Spleen (tissue), 11 donors: ENCODE results near the gene KLHDC10. TPM values are rescaled to one million over a fixed set of nuclear protein-coding genes. Genes with fewer than 3 reads are reported as not detected.

Experiments
- DNase-seq: peaks from one replicate; pipeline ENCODE4 v3.0.0-alpha.2; 2020
- H3K27ac ChIP-seq, 8 donors: fragments of 200-600 bp; sonication (generic) in 7 of 8; 1 replicate in 4 of 8; 2 replicates in 4 of 8; pipeline versions ENCODE4 v1.5.0 to v1.8.0; 2016 to 2021; ENCODE audit warnings: inconsistent platforms in 4 of 8, mild to moderate bottlenecking in 4 of 8, moderate library complexity in 1 of 8
- H3K27me3 ChIP-seq, 7 donors: fragments of 200-600 bp; sonication (generic) in 6 of 7; replicated peaks in 1 of 7; 1 replicate in 4 of 7; 2 replicates in 3 of 7; pipeline versions ENCODE4 v1.5.0 to v1.8.0; 2016 to 2021; ENCODE audit warnings: inconsistent platforms in 3 of 7, mild to moderate bottlenecking in 1 of 7
- H3K36me3 ChIP-seq, 6 donors: fragments of 200-600 bp; sonication (generic) in 5 of 6; 1 replicate in 4 of 6; 2 replicates in 2 of 6; pipeline versions ENCODE4 v1.5.0 to v1.8.0; 2016 to 2021; ENCODE audit warnings: inconsistent platforms in 2 of 6
- H3K4me1 ChIP-seq, 6 donors: fragments of 200-600 bp; sonication (generic) in 5 of 6; 1 replicate in 3 of 6; 2 replicates in 3 of 6; pipeline versions ENCODE4 v1.5.0 to v1.8.0; 2016 to 2021; ENCODE audit warnings: inconsistent platforms in 3 of 6
- H3K4me3 ChIP-seq, 8 donors: fragments of 200-600 bp; sonication (generic) in 7 of 8; 1 replicate in 4 of 8; 2 replicates in 4 of 8; pipeline versions ENCODE4 v1.5.0 to v1.8.0; 2016 to 2021; ENCODE audit warnings: inconsistent platforms in 4 of 8, mild to moderate bottlenecking in 4 of 8, moderate library complexity in 2 of 8
- H3K9me3 ChIP-seq, 8 donors: fragments of 200-600 bp; sonication (generic) in 7 of 8; 1 replicate in 4 of 8; 2 replicates in 4 of 8; pipeline versions ENCODE4 v1.5.0 to v1.8.0; 2016 to 2021; ENCODE audit warnings: inconsistent platforms in 4 of 8
- POLR2A ChIP-seq, 3 donors: fragments of 450-650 bp; IDR thresholded peaks; one replicate each; pipeline ENCODE4 v1.5.1; 2017; ENCODE audit warnings: antibody characterized with exemption in 3 of 3, mild to moderate bottlenecking in 1 of 3
- POLR2AphosphoS5 ChIP-seq, 3 donors: sonication (generic); formaldehyde crosslinking; IDR thresholded peaks; one replicate each; pipeline ENCODE4 v1.5.1; 2017; ENCODE audit warnings: antibody characterized with exemption in 3 of 3
- WGBS, 5 donors: extraction: QIAGEN DNeasy Blood & Tissue Kit in 3 of 5; methylation state at CpG; one replicate each; pipeline versions ENCODE4 v1.1.5 to v1.1.7; 2013 to 2018; 5-methylcytosine and 5-hydroxymethylcytosine counted together
- intact Hi-C: fragments of 100-400 bp; cut with DNase I; formaldehyde crosslinking; loops from one replicate; pipeline ENCODE4 v1.15.0; 2023; ENCODE audit warnings: low total_unique reads
- polyA plus RNA-seq, 3 donors: library from polyadenylated mRNA; stranded (reverse); fragments of 200-250 nt; gene quantifications; one replicate each; pipeline ENCODE4 v1.2.1, GENCODE V29; 2013
- total RNA-seq, 7 donors: library from RNA; depleted of rRNA in 3 of 7; stranded (reverse); fragments of >200 nt in 3 of 7; fragmentation: NEBNext Ultra II Directional in 4 of 7; extraction: Animal tissue kit (Norgen Biotek cat#: 25700) in 4 of 7; gene quantifications; one replicate each; pipeline versions ENCODE4 v1.1.0 to v1.2.1, GENCODE V29; 2016 to 2021
- TF ChIP-seq, protein P1 (sequence below), 11 experiments: fragments of 200-600 bp in 7 of 11; fragments of 450-650 bp in 4 of 11; sonication (generic) in 4 of 11; IDR thresholded peaks in 8 of 11; conservative IDR thresholded peaks in 3 of 11; 1 replicate in 7 of 11; 2 replicates in 4 of 11; pipeline versions ENCODE4 v1.4.0 to v1.8.0; 2016 to 2021; ENCODE audit warnings: antibody characterized with exemption in 11 of 11, inconsistent platforms in 4 of 11, mild to moderate bottlenecking in 1 of 11
- donor health status: healthy with polysubstance abuse.
- donor health status: DM: no; HTN: no; CAD: no; lungs with moderate emphysema.
- donor health status: DM: no; HTN: no; CAD: no.
- donor health status: Bipolar disorder and iron deficiency.
- donor health status: healthy.
- donor health status: DM: no; HTN: no; CAD: no.
- donor health status: DM: yes; HTN: yes; CAD: no.

The KLHDC10 gene
- total and polyA plus RNA-seq, 10 donors = 4.8 to 33.7 (median 21.9) TPM

DNA sequence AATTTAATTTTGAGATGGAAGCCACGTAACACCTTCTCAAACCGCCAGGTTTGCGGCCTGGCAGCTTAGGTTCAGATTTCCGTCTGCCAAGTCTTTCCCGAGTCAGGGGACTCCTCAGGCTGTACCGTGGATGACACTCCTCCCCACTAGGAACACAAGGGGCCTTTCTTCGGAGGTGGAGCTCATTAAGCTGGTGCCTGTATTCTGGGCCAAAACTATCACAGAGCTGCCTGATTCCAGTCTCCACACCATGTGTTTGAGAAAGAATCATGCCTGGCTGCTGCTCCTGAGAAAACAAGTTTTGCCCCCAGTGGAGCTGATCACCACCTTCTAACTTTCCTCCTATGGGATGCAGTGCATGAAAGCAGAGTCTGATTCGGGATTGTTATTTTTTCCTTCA, 90.1 kb downstream of the KLHDC10 start:
- Histone ChIP-seq H3K27me3 (no peaks in the 10 kb centered on the region), H3K36me3 (peaks cover 4 to 73% (median 43%) of the 10 kb centered on the region in 6 donors), H3K27ac (no peak overlapping the region), H3K4me3 (no peak overlapping the region), H3K4me1 (no peaks in the 10 kb centered on the region), H3K9me3 (peaks cover 0 to 20% (median 8%) of the 10 kb centered on the region in 8 donors)
- WGBS, 5 donors = 93 to 99% (median 96%) methylated on average over 8 of the region's 8 CpGs
- no peak for DNase-seq
- TF ChIP-seq POLR2A (IDR thresholded peaks at IDR 0.05) (no peak), POLR2AphosphoS5 (IDR thresholded peaks at IDR 0.05) (no peak)
- TF ChIP-seq, protein P1, sequence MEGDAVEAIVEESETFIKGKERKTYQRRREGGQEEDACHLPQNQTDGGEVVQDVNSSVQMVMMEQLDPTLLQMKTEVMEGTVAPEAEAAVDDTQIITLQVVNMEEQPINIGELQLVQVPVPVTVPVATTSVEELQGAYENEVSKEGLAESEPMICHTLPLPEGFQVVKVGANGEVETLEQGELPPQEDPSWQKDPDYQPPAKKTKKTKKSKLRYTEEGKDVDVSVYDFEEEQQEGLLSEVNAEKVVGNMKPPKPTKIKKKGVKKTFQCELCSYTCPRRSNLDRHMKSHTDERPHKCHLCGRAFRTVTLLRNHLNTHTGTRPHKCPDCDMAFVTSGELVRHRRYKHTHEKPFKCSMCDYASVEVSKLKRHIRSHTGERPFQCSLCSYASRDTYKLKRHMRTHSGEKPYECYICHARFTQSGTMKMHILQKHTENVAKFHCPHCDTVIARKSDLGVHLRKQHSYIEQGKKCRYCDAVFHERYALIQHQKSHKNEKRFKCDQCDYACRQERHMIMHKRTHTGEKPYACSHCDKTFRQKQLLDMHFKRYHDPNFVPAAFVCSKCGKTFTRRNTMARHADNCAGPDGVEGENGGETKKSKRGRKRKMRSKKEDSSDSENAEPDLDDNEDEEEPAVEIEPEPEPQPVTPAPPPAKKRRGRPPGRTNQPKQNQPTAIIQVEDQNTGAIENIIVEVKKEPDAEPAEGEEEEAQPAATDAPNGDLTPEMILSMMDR (IDR thresholded peaks at IDR 0.05 in 8 of 11, conservative IDR thresholded peaks at IDR 0.05 in 3 of 11) = no peak
- intact Hi-C loops = no loop called here

GRCh38 chr7:130162196-130162595, 91.9 kb downstream of the KLHDC10 start:
- Histone ChIP-seq H3K27ac (no peak overlapping the region), H3K36me3 (peaks cover 4 to 91% (median 55%) of the 10 kb centered on the region in 6 donors), H3K4me1 (no peaks in the 10 kb centered on the region), H3K4me3 (no peak overlapping the region), H3K27me3 (no peaks in the 10 kb centered on the region), H3K9me3 (peaks cover 0 to 7% (median 0%) of the 10 kb centered on the region in 8 donors)
- TF ChIP-seq, protein P1 (IDR thresholded peaks at IDR 0.05 in 8 of 11, conservative IDR thresholded peaks at IDR 0.05 in 3 of 11) = no peak
- no peak for TF ChIP-seq POLR2A (IDR thresholded peaks at IDR 0.05)
- TF ChIP-seq POLR2AphosphoS5 (IDR thresholded peaks at IDR 0.05) = no peak
- no peak for DNase-seq
- 74 to 97% (median 94%) methylated on average over 3 to 5 of the region's 5 CpGs for WGBS, 5 donors
- intact Hi-C loops = no loop called here

DNA sequence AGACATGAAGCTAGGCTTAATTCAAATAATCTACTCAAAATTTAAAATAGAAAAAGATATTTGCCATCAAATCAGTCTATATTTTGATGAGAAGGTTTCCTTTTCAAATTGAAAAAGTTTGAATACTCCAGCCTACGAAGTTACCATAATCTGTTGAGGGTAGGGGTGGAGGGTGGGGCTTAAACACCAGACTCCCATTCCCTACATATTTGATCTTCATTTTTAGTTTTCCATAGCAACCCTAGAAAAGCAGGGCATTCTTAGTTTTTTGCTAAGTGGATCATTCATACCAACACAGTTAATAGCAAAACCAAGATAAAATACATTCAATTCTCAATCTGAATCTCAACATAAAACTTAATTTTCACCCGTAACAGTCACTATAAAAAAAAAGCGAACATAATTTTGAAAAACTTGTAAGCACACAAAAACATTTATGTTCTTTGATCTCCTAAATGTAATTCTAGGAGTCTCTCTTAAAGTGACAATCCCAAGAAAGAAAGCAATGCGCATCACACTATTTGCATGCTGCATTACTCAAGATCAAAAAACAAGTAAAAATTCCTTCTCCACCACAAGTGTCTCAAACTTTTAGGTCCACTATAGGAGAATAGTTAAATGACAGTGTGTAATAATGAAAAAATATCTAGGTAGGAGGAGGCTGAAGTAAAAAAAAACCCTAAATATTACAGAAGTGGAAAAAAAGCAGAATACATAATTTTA, 104.1 kb downstream of the KLHDC10 start:
- TF ChIP-seq, protein P1 (IDR thresholded peaks at IDR 0.05 in 8 of 11, conservative IDR thresholded peaks at IDR 0.05 in 3 of 11) = no peak
- TF ChIP-seq POLR2A (IDR thresholded peaks at IDR 0.05) = no peak
- TF ChIP-seq POLR2AphosphoS5 (IDR thresholded peaks at IDR 0.05) = no peak
- H3K27ac ChIP-seq = no peak overlapping the region
- H3K27me3 ChIP-seq = no peaks in the 10 kb centered on the region
- 92 to 96% (median 95%) methylated on average over 4 of the region's 4 CpGs for WGBS, 5 donors
- no peak for DNase-seq
- no peak overlapping the region for H3K4me3 ChIP-seq
- intact Hi-C loops = no loop called here
- no peaks in the 10 kb centered on the region for H3K9me3 ChIP-seq
- H3K36me3 ChIP-seq = peaks cover 3 to 100% (median 56%) of the 10 kb centered on the region in 6 donors
- no peaks in the 10 kb centered on the region for H3K4me1 ChIP-seq

GRCh38 chr7:130178251-130178650, 107.9 kb downstream of the KLHDC10 start:
- Histone ChIP-seq H3K4me1 (no peaks in the 10 kb centered on the region), H3K4me3 (no peak overlapping the region), H3K27me3 (no peaks in the 10 kb centered on the region), H3K27ac (no peak overlapping the region), H3K36me3 (peaks cover 0 to 100% (median 56%) of the 10 kb centered on the region in 6 donors), H3K9me3 (no peaks in the 10 kb centered on the region)
- WGBS, 5 donors = 95 to 97% (median 96%) methylated on average over 4 of the region's 4 CpGs
- TF ChIP-seq POLR2A (IDR thresholded peaks at IDR 0.05) = no peak
- TF ChIP-seq POLR2AphosphoS5 (IDR thresholded peaks at IDR 0.05) = no peak
- TF ChIP-seq, protein P1 (IDR thresholded peaks at IDR 0.05 in 8 of 11, conservative IDR thresholded peaks at IDR 0.05 in 3 of 11) = no peak
- intact Hi-C loops = no loop called here
- DNase-seq = no peak
